ENCODE results near the gene FASTKD3.

Gene FASTKD3

GRCh38 chr5:7877851-7878250, 9.0 kb upstream of the FASTKD3 start:
- peak; percentile 32 for DNase-seq

GRCh38 chr5:7876867-7877266, 8.0 kb upstream of the FASTKD3 start:
- no peak for DNase-seq

DNA sequence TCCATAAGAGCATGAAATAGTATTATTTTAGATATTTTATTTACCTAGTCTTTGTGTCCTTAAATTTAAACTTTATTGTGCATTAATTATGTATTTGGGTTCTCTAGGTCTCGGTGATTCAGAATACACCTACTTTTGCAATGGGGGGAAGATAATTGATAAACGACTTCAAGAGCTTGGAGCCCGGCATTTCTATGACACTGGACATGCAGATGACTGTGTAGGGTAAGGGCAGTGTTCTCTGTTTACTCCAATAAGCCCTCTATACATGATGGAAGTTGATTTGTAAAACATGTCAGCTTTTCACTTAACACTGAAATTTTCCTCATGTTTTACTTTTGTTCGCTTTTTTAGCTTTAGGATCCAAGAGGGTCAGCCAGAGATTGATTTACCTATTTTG, 6.3 kb upstream of the FASTKD3 start:
- no peak for DNase-seq

DNA sequence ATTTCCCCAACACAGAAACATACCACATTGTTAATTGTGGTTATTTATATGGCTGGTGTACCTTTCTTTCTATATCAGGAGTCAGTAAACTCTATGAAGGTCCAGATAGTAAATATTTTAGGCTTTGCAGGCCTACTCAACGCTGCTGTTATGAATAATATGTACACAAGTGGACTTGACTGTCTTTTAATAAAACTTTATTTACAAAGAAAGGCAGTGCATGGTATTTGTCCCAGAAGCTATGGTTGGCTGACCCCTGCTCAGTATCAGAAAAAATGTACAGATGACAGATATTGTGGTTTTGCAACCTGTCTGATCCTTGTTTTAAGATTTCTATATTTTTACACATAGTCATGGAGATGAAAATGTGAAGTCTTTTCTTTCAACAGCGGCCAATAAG, 5.8 kb upstream of the FASTKD3 start:
- DNase-seq = no peak

- DNase-seq = no peak
These were observed 4.4 kb upstream of the FASTKD3 start for GRCh38 chr5:7873216-7873615.

- no peak for DNase-seq
These were observed 3.8 kb upstream of the FASTKD3 start for GRCh38 chr5:7872517-7873130.

DNA sequence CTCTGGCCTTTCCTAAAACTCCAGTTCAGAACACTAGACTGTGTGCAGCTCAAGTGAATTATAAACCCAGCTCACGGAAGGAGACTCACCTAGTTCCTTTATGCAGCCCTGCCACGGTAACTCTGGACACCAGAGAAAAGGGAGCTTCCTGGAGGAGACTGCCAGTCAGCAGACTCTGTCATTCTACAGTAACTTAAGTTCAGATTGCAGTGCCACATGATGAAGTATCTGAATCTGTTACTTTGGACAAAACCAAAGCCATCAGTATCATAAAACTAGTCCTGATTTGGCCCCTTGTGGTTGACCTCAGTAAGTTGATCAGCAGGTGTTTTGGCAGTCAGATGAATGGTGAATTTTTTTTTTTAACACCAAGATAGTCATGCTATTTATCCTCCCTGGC, 2.8 kb upstream of the FASTKD3 start:
- DNase-seq = no peak

GRCh38 chr5:7869474-7870136, 774 bp upstream of the FASTKD3 start:
- DNase-seq = no peak

- DNase-seq = no peak
These were observed 431 bp downstream of the FASTKD3 start for GRCh38 chr5:7868427-7868772.

GRCh38 chr5:7867260-7867659, 1.6 kb downstream of the FASTKD3 start:
- no peak for DNase-seq

DNA sequence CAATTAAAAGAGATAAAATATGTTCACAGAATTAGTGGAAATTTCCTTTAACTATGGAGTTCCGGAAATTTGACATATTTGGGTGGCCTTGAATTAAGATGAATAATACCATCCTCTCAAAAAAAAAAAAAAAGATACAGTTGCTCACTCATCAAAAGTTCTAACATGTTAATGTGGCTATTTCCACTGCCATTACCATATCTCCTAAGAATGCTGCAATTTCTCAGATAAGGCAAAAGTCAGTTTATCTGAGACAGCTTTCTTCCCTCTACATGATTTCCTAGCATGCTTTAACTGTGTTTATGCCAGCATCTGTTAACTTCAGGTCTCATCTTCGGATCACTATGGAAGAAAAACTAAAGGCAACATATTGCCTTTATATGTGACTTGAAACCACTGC, 2.6 kb downstream of the FASTKD3 start:
- no peak for DNase-seq

DNA sequence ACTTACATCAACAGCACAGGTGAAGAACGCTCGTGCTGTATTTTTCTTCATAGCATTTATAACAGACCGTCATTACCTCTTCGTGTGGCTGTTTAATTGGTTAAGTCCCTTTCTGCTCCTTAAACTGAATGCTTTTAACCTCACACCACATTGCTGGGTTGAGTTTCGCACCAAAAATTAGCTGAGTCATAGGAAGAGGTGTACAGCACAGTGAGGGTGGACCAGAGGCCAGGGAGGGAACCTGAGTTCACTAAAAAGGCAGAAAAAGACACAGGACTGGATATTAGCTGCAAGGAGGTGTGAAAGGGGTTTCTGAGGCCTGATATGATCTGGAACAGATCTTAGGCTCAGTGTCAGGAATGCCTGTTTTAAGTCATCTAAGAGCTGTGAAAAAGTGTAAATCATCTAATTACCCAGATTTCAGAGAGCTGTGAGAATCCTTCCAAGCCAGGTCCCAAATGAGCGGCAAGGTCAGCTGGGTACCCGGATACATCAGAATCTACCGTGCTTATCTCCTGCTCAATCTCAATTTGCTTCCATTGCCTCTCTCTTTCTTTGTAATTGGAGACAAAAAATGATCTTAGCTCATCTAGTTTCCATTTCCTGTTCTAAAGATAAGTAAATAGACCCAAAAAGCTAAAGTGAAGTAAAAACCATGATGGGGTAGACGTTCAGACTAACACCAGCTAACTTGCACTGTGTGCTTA, 10.8 kb downstream of the FASTKD3 start:
- DNase-seq = no peak

- no peak for DNase-seq
These were observed 11.5 kb downstream of the FASTKD3 start for GRCh38 chr5:7857361-7857760.

DNA sequence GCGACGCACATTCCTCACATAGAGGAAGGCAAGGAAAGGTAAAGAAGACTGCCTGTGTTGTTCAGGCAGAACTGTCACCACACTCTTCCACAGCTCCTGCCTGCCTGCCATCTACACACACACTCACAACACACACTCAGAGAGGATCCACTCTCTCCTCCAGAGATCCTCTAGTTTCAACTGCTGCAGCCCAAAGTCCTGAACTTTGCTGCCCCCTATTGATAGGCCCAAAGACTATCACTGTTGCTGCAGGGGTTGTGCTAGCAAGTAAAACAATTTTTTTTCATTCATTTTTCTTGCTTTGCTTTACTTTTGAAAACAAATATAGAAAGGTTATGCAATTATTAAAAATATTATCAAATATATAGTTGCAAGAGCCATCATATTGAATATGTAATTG, 12.0 kb downstream of the FASTKD3 start:
- peak; percentile 27 for DNase-seq

GRCh38 chr5:7855611-7856010, 13.2 kb downstream of the FASTKD3 start:
- DNase-seq = no peak

DNA sequence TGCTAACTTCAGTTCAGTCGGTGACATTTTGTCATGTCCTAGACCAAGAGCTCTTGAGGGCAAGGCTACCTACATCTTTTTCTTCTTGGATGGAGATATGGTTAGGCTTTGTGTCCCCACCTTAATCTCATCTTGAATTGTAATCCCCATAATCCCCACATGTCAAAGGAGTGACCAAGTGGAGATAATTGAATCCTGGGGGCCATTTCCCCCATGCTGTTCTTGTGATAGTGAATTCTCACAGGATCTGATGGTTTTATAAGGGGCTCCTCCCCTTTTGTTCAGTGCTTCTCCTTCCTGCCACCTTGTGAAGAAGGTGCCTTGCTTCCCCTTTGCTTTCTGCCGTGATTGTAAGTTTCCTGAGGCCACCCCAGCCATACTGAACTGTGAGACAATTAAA, 15.8 kb downstream of the FASTKD3 start:
- no peak for DNase-seq

DNA sequence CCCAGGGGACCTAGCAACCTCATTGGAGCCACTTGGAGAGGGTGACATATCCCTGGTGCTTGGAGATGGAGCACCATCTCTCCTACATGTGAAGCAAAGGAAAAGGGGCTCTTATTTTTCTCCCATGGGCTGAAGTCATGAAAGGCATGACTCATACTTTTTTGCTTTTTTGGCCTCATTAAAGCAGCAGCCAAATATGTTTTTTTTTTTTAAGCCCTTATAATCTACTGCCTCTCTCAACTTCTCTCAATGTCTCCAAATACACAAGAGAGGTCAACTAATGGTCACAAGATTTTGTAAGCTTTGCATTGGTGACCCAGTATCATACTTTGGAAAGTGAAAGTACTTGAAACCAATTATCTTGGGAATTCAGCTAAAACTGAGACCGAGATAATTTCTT, 16.3 kb downstream of the FASTKD3 start:
- DNase-seq = no peak

DNA sequence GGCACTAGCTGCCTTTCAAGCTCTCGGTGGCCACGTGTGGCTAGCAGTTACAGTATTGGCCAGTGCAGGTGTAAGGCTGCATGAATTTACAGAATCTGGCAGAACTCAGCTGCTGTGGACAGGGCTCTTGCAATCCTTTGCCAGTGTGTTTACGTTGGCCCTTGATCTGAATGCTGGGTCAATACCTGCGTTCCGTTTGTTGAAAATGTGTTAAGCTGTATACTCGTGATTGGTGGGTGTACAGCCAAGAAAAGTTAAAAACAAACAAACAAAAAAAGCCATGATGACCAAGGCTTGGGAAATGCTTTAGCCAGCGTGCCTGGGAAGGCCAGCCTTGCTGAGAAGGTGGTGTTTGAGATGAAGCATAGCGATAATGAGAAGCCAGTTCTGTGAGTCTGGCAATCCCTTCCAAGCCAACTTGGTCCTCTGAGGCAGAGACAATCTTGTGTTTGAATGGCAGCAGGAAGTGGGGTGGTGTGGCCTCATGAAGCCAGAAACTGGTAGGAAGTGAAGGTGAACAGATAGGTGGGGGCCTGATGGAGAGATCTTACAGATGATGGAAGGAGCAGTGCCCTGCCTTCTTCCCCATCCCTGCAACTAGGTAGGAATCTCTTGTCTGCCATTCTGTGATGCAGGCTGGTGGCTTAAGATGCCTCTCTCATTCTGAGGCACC, 17.1 kb downstream of the FASTKD3 start:
- DNase-seq = no peak

DNA sequence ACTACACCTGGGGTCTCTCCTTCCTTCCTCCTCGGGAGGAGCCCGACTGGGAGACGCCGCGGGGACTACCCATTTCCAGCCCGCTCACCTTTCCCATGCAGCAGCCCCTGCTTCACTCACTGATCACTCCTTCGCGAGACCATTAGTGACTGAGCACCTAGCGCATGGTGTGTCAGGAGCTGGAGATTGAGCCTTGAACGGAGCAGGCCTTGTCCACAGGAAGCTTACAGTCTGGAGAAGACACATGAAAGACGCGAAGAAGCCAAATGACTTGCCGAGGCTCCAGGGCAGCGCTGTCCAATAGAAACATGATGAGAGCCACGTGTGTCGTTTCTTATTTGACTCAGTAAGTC, 17.6 kb downstream of the FASTKD3 start:
- no peak for DNase-seq

DNA sequence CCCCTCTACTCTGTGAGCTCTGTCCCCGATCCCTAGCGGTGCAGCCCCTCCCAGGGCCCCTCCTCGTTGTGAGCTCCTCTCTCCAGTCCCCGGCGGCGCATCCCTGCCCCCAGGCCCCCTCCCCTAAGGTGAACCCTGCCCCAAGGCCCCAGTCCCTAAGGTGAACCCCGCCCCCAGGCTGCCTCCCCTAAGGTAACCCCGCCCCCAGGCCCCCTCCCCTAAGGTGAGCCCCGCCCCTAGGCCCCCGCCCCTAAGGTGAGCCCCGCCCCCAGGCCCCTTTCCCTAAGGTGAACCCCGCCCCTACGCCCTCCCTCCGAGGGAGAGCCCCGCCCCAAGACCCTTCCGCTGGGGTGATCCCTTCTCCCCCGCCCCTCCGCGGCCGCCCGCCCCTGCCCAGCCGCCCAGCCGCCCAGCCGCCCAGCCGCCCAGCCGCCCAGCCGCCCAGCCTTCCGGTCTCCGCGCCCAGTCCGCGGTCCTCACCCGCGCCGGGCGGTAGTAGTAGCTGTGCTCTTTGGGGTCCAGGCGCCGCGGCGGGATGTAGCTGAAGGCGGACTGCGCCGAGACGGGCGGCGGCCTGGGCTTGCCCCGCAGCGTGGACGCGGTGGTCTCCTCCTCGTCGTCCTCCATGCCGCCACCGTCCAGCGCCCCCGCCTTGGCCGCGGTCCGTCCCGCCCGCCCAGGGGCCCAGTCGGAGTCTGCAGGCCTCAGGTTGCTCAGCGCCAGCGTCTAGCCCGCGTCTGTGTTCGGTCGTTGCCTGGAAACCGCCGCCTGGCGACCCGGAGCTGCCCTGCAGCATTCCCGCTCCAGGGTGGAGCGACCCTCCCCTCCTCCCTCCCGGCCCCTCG, 18.2 kb downstream of the FASTKD3 start, which contains the start of gene CFAP90:
Gene CFAP90, minus strand, starts transcription at position 739 of the 845 bp plus-strand sequence. Its CDS starts 112 bp downstream, at position 627.
- no peak for DNase-seq

DNA sequence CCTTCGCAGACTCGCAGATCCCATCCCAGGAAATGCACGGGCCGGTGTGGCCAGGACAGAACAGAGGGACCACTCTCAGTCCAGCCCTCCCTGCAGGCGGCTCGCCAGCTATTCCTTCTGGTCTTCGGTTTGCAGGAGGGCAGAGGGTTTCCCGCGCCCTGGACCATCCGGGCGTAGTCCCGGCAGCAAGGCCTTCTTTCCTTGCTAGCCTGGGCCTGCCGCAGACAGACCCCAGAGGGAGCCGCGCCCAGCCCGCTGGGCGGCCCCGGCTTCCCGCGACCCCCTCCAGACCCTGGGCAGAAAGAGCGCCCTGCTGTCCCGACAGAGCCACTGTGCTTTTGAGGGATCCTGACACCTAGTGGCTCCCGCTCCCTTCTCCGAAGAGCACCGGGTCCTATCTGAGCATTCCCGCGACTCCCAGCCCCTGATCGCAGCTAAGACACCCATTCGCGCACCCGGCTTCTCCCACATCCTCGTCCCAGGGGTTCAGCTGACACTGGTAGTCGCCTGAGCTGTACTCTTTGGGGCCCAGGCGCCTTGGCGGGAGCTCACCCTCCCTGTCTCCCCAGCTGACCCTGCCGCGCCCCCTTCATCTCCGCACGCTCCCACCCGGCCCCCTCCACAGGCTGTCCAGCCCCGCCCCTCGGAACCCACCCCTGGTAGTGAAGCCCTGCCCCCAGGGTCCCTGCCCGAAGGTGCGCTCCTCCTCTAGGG, 19.0 kb downstream of the FASTKD3 start:
- no peak for DNase-seq

DNA sequence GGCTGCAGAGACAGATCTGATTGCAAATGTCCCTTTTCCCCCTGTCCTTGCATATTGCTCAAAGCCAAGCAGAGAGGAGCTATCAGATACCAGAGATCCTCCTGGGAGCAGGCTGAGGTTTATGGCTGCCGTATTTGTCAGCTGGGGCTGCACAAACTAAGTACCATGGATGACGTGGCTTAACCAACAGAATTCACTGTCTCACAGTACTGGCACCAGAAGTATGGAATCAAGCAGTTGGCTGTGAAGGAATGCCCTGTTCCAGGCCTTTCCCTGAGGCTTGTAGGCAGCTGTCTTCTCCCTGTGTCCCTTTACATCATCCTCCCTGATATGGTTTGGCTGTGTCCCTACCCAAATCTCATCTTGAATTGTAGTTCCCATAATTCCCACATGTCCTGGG, 20.5 kb downstream of the FASTKD3 start:
- DNase-seq = no peak

All from NCI-H2029 treated with DMSO at 0.1 percent for 48 hours (cell line).